KMS-11 (cell line): ENCODE data around the gene NAA10.
A peak's percentile ranks its signal among the peaks of the same experiment; 100 is the strongest.

Experiments used
- H2AFZ ChIP-seq: fragments of 200-600 bp; sonication (generic); 2 replicates; pipeline ENCODE4 v1.6.1; 2016; ENCODE audit warnings: antibody characterized with exemption, mixed run types, low read depth
- H3K27ac ChIP-seq: fragments of 200-600 bp; sonication (generic); 2 replicates; pipeline ENCODE4 v1.6.1; 2016; ENCODE audit warnings: mild to moderate bottlenecking, mixed run types
- H3K27me3 ChIP-seq: fragments of 200-600 bp; sonication (generic); 2 replicates; pipeline ENCODE4 v1.6.1; 2017; ENCODE audit warnings: mild to moderate bottlenecking, low read depth, mixed run types, moderate library complexity; ENCODE audit not compliant: insufficient read depth
- H3K36me3 ChIP-seq: fragments of 200-600 bp; sonication (generic); 2 replicates; pipeline ENCODE4 v1.6.1; 2017; ENCODE audit warnings: mild to moderate bottlenecking, mixed run types; ENCODE audit not compliant: insufficient read depth
- H3K4me1 ChIP-seq: fragments of 200-600 bp; sonication (generic); 2 replicates; pipeline ENCODE4 v1.6.1; 2016; ENCODE audit warnings: mild to moderate bottlenecking, low read depth, mixed run types; ENCODE audit not compliant: poor library complexity, severe bottlenecking
- H3K4me2 ChIP-seq: fragments of 200-600 bp; sonication (generic); 2 replicates; pipeline ENCODE4 v1.7.0; 2016; ENCODE audit warnings: mild to moderate bottlenecking, mixed run types
- H3K4me3 ChIP-seq: fragments of 200-600 bp; sonication (generic); IDR thresholded peaks from 2 replicates; pipeline ENCODE4 v1.6.1; 2017; ENCODE audit warnings: low read depth, low read length, mixed read lengths; ENCODE audit not compliant: insufficient read depth
- H3K79me2 ChIP-seq: fragments of 200-600 bp; sonication (generic); 2 replicates; pipeline ENCODE4 v1.6.1; 2016; ENCODE audit warnings: low read depth, mixed run types; ENCODE audit not compliant: insufficient read depth
- H3K9ac ChIP-seq: fragments of 200-600 bp; sonication (generic); 2 replicates; pipeline ENCODE4 v1.6.1; 2016; ENCODE audit warnings: mild to moderate bottlenecking, mixed run types
- H4K20me1 ChIP-seq: fragments of 200-600 bp; sonication (generic); 2 replicates; pipeline ENCODE4 v1.6.1; 2016; ENCODE audit warnings: mild to moderate bottlenecking, mixed run types; ENCODE audit not compliant: insufficient read depth
- CTCF ChIP-seq: fragments of 200-600 bp; sonication (generic); conservative IDR thresholded peaks from 2 replicates; pipeline ENCODE4 v1.6.1; 2017; ENCODE audit warnings: low read depth, mild to moderate bottlenecking, antibody characterized with exemption, low read length, moderate library complexity, mixed read lengths

Gene NAA10

GRCh38 chrX:153919281-153919680 is 15.6 kb downstream of the NAA10 start:
- H3K79me2 ChIP-seq, result peaks cover 27% of the 10 kb centered on the region
- H2AFZ ChIP-seq, result no peak overlapping the region
- H3K9ac ChIP-seq, result no peak overlapping the region
- H3K27ac ChIP-seq, result no peak overlapping the region
- H3K36me3 ChIP-seq, result no peaks in the 10 kb centered on the region
- H4K20me1 ChIP-seq, result no peaks in the 10 kb centered on the region
- no peak overlapping the region for H3K4me3 ChIP-seq
- H3K27me3 ChIP-seq, result no peaks in the 10 kb centered on the region
- no peak overlapping the region for H3K4me2 ChIP-seq
- no peak for TF ChIP-seq CTCF
- H3K4me1 ChIP-seq, result peaks cover 11% of the 10 kb centered on the region

GRCh38 chrX:153917869-153918268 is 17.0 kb downstream of the NAA10 start:
- Histone ChIP-seq H3K36me3 (no peaks in the 10 kb centered on the region), H3K4me1 (no peaks in the 10 kb centered on the region), H4K20me1 (no peaks in the 10 kb centered on the region), H2AFZ (no peak overlapping the region), H3K27ac (no peak overlapping the region), H3K79me2 (peaks cover 13% of the 10 kb centered on the region; the same call in 1 of the 2 replicates), H3K4me3 (no peak overlapping the region), H3K4me2 (no peak overlapping the region), H3K27me3 (no peaks in the 10 kb centered on the region), H3K9ac (no peak overlapping the region)
- no peak for TF ChIP-seq CTCF

GRCh38 chrX:153913701-153914100 is 21.1 kb downstream of the NAA10 start:
- Histone ChIP-seq H4K20me1 (no peaks in the 10 kb centered on the region), H3K79me2 (no peaks in the 10 kb centered on the region; the same call in 1 of the 2 replicates), H3K27me3 (no peaks in the 10 kb centered on the region), H3K36me3 (no peaks in the 10 kb centered on the region), H3K27ac (no peak overlapping the region), H3K4me2 (no peak overlapping the region), H3K4me3 (no peak overlapping the region), H3K9ac (no peak overlapping the region), H3K4me1 (no peaks in the 10 kb centered on the region), H2AFZ (no peak overlapping the region)
- no peak for TF ChIP-seq CTCF

- no peak overlapping the region for H2AFZ ChIP-seq
- no peaks in the 10 kb centered on the region for H4K20me1 ChIP-seq
- H3K4me1 ChIP-seq, result no peaks in the 10 kb centered on the region
- no peak overlapping the region for H3K4me2 ChIP-seq
- no peaks in the 10 kb centered on the region for H3K36me3 ChIP-seq
- H3K79me2 ChIP-seq, result no peaks in the 10 kb centered on the region; the same call in 1 of the 2 replicates
- no peak overlapping the region for H3K4me3 ChIP-seq
- H3K27ac ChIP-seq, result no peak overlapping the region
- no peak for TF ChIP-seq CTCF
- H3K27me3 ChIP-seq, result no peaks in the 10 kb centered on the region
- H3K9ac ChIP-seq, result no peak overlapping the region
Measured at GRCh38 chrX:153913211-153913610, 21.6 kb downstream of the NAA10 start.

- TF ChIP-seq CTCF, result no peak
- no peaks in the 10 kb centered on the region for H3K79me2 ChIP-seq
- no peak overlapping the region for H2AFZ ChIP-seq
- no peaks in the 10 kb centered on the region for H3K4me1 ChIP-seq
- no peak overlapping the region for H3K9ac ChIP-seq
- H3K4me2 ChIP-seq, result no peak overlapping the region
- no peaks in the 10 kb centered on the region for H3K27me3 ChIP-seq
- no peaks in the 10 kb centered on the region for H3K36me3 ChIP-seq
- H3K27ac ChIP-seq, result peak overlapping the region; percentile 44; the same call in 1 of the 2 replicates
- H3K4me3 ChIP-seq, result no peak overlapping the region
- H4K20me1 ChIP-seq, result no peaks in the 10 kb centered on the region
Measured at GRCh38 chrX:153911798-153912197, 23.0 kb downstream of the NAA10 start.
